CD14-positive monocyte (primary cell): ENCODE data around the gene SPIRE2. TPM values are rescaled to one million over a fixed set of nuclear protein-coding genes. Genes with fewer than 3 reads are reported as not detected.

Source experiments
- DNase-seq, 3 donors: peaks; one replicate each; pipeline ENCODE4 v3.0.0-alpha.2; 2011 to 2022
- H2AFZ ChIP-seq: 2 replicates; pipeline ENCODE4 v1.6.0; 2012; ENCODE audit warnings: mild to moderate bottlenecking, low read depth, low read length, inconsistent platforms; ENCODE audit not compliant: insufficient read depth, poor library complexity, severe bottlenecking
- H3K27ac ChIP-seq, 2 donors: 1 replicate in 1 of 2; 2 replicates in 1 of 2; pipeline ENCODE4 v1.5.1; 2012 to 2013; ENCODE audit warnings: low read length in 2 of 2, control low read depth in 1 of 2, inconsistent platforms in 1 of 2, low read depth in 1 of 2, mild to moderate bottlenecking in 1 of 2
- H3K27me3 ChIP-seq, 2 donors: one replicate each; pipeline versions ENCODE4 v1.6.0 to v1.6.1; 2011 to 2013; ENCODE audit warnings: low read length in 2 of 2; ENCODE audit not compliant: control insufficient read depth in 2 of 2, insufficient read depth in 2 of 2
- H3K36me3 ChIP-seq, 2 donors: replicated peaks in 1 of 2; 1 replicate in 1 of 2; 2 replicates in 1 of 2; pipeline versions ENCODE4 v1.5.1 to v1.6.1; 2012 to 2013; ENCODE audit warnings: low read length in 2 of 2, control low read depth in 1 of 2, inconsistent platforms in 1 of 2, mild to moderate bottlenecking in 1 of 2; ENCODE audit not compliant: insufficient read depth in 2 of 2, control insufficient read depth in 1 of 2
- H3K4me1 ChIP-seq, 2 donors: 1 replicate in 1 of 2; 2 replicates in 1 of 2; pipeline versions ENCODE4 v1.5.1 to v1.6.1; 2012 to 2013; ENCODE audit warnings: low read length in 2 of 2, control low read depth in 1 of 2, inconsistent platforms in 1 of 2, mild to moderate bottlenecking in 1 of 2, moderate library complexity in 1 of 2; ENCODE audit not compliant: insufficient read depth in 2 of 2, control insufficient read depth in 1 of 2
- H3K4me2 ChIP-seq: replicated peaks from 2 replicates; pipeline ENCODE3; 2012; ENCODE audit warnings: low read length, moderate library complexity, mild to moderate bottlenecking; ENCODE audit not compliant: poor library complexity, severe bottlenecking; ENCODE audit errors: extremely low read depth
- H3K4me3 ChIP-seq, 3 experiments: fragments of 200-600 bp in 1 of 3; sonication (generic) in 1 of 3; replicated peaks in 1 of 3; 1 replicate in 2 of 3; 2 replicates in 1 of 3; pipeline ENCODE4 v1.5.1; 2011 to 2013; ENCODE audit warnings: low read length in 3 of 3, mild to moderate bottlenecking in 3 of 3, control low read depth in 2 of 3, low read depth in 2 of 3, inconsistent platforms in 1 of 3, moderate library complexity in 1 of 3
- H3K79me2 ChIP-seq: 2 replicates; pipeline ENCODE4 v1.6.0; 2012; ENCODE audit warnings: mild to moderate bottlenecking, control low read depth, inconsistent platforms, low read length, moderate library complexity; ENCODE audit not compliant: insufficient read depth
- H3K9ac ChIP-seq: 2 replicates; pipeline ENCODE4 v1.6.0; 2017; ENCODE audit warnings: low read length, mild to moderate bottlenecking; ENCODE audit not compliant: insufficient read depth, poor library complexity, severe bottlenecking
- H3K9me3 ChIP-seq, 2 donors: replicated peaks in 1 of 2; 1 replicate in 1 of 2; 2 replicates in 1 of 2; pipeline versions ENCODE4 v1.5.1 to v1.6.1; 2012 to 2013; ENCODE audit warnings: low read length in 2 of 2, control low read depth in 1 of 2; ENCODE audit not compliant: control insufficient read depth in 1 of 2, insufficient read depth in 1 of 2
- H4K20me1 ChIP-seq: 2 replicates; pipeline ENCODE4 v1.6.0; 2012; ENCODE audit warnings: mild to moderate bottlenecking, low read length, control low read depth, moderate library complexity; ENCODE audit not compliant: insufficient read depth
- H3K27ac Mint-ChIP-seq, 7 donors: one replicate each; pipeline ENCODE4 v1.8.0; 2020; ENCODE audit warnings: mild to moderate bottlenecking in 7 of 7, mixed read lengths in 7 of 7, moderate library complexity in 6 of 7, inconsistent platforms in 2 of 7
- H3K27me3 Mint-ChIP-seq, 3 donors: one replicate each; pipeline ENCODE4 v1.8.0; 2021 to 2022; ENCODE audit warnings: low read depth in 3 of 3, mild to moderate bottlenecking in 3 of 3, mixed read lengths in 3 of 3, moderate library complexity in 3 of 3, inconsistent platforms in 1 of 3
- H3K36me3 Mint-ChIP-seq, 2 donors: one replicate each; pipeline ENCODE4 v1.8.0; 2020; ENCODE audit warnings: mixed read lengths in 2 of 2, inconsistent platforms in 1 of 2, mild to moderate bottlenecking in 1 of 2
- H3K4me1 Mint-ChIP-seq: one replicate; pipeline ENCODE4 v1.8.0; 2020; ENCODE audit warnings: mild to moderate bottlenecking, mixed read lengths
- H3K4me3 Mint-ChIP-seq, 2 donors: one replicate each; pipeline ENCODE4 v1.8.0; 2020; ENCODE audit warnings: mild to moderate bottlenecking in 2 of 2, mixed read lengths in 2 of 2, moderate library complexity in 1 of 2
- H3K9me3 Mint-ChIP-seq, 7 donors: one replicate each; pipeline ENCODE4 v1.8.0; 2020 to 2022; ENCODE audit warnings: mixed read lengths in 7 of 7, mild to moderate bottlenecking in 6 of 7, moderate library complexity in 6 of 7, inconsistent platforms in 2 of 7
- CTCF ChIP-seq: fragments of 200-600 bp; IDR thresholded peaks from one replicate; pipeline ENCODE4 v1.8.0; 2022; ENCODE audit warnings: antibody characterized with exemption, mild to moderate bottlenecking
- WGBS: methylation state at CpG from one replicate; pipeline ENCODE4 v1.1.5; 2013; ENCODE audit warnings: missing lambda C conversion rate; ENCODE audit not compliant: insufficient coverage; 5-methylcytosine and 5-hydroxymethylcytosine counted together
- intact Hi-C, 2 donors: fragments of 100-400 bp; cut with micrococcal nuclease; formaldehyde crosslinking; loops; one replicate each; pipeline versions ENCODE4 v1.15.0 to v1.15.1; 2023
- polyA plus RNA-seq, 3 donors: library from polyadenylated mRNA; depleted of rRNA in 1 of 3; unstranded in 2 of 3; stranded (reverse) in 1 of 3; fragments of 300-500 nt in 2 of 3; fragments of >200 nt in 1 of 3; fragmentation: Illumina TruSeq in 2 of 3; gene quantifications; 1 replicate in 2 of 3; 2 replicates in 1 of 3; pipeline ENCODE4 v1.2.3, GENCODE V29; 2012 to 2021

Gene SPIRE2
- polyA plus RNA-seq, 3 donors: 0.09 to 1.2 TPM; not detected in 1

- Histone ChIP-seq H3K27me3 (peaks cover 8 to 27% of the 10 kb centered on the region in 2 donors), H3K4me1 (peaks cover 8 to 13% of the 10 kb centered on the region in 2 donors), H3K36me3 (no peaks in the 10 kb centered on the region), H3K79me2 (no peaks in the 10 kb centered on the region), H4K20me1 (no peaks in the 10 kb centered on the region), H3K9ac (no peak overlapping the region), H3K4me3 (no peak overlapping the region), H3K4me2 (no peak overlapping the region), H3K9me3 (no peaks in the 10 kb centered on the region), H3K27ac (no peak overlapping the region), H2AFZ (no peak overlapping the region)
- Mint-ChIP-seq H3K27ac (no peak overlapping the region), H3K9me3 (peaks cover 0 to 4% (median 0%) of the 10 kb centered on the region in 7 donors), H3K4me1 (peaks cover 7% of the 10 kb centered on the region), H3K36me3 (peaks cover 0 to 2% of the 10 kb centered on the region in 2 donors), H3K27me3 (peaks cover 27 to 42% (median 28%) of the 10 kb centered on the region in 3 donors), H3K4me3 (peak overlapping the region in 1 of 2 donors; percentile 80)
- intact Hi-C loops: no loop called here
- 94% methylated on average over 11 of the region's 26 CpGs for WGBS
- DNase-seq: no peak
- TF ChIP-seq CTCF: no peak
Measured at GRCh38 chr16:89826531-89827382, 1.5 kb upstream of the SPIRE2 start.

- no peak for TF ChIP-seq CTCF
- peak in 1 of 3 donors; percentile 19 for DNase-seq
- Mint-ChIP-seq H3K4me3 (peak overlapping the region; percentile 58 to 80), H3K4me1 (peaks cover 7% of the 10 kb centered on the region), H3K27ac (no peak overlapping the region), H3K9me3 (peaks cover 0 to 4% (median 0%) of the 10 kb centered on the region in 7 donors), H3K27me3 (peaks cover 27 to 44% (median 30%) of the 10 kb centered on the region in 3 donors), H3K36me3 (peaks cover 0 to 2% of the 10 kb centered on the region in 2 donors)
- Histone ChIP-seq H3K79me2 (no peaks in the 10 kb centered on the region), H2AFZ (peak overlapping the region; percentile 23), H3K4me1 (peaks cover 8 to 13% of the 10 kb centered on the region in 2 donors), H3K4me2 (peak overlapping the region; percentile 65), H3K36me3 (no peaks in the 10 kb centered on the region), H3K4me3 (peak overlapping the region in 1 of 3 experiments; percentile 58), H3K27me3 (peaks cover 8 to 27% of the 10 kb centered on the region in 2 donors), H3K27ac (no peak overlapping the region), H4K20me1 (no peaks in the 10 kb centered on the region), H3K9ac (no peak overlapping the region), H3K9me3 (no peaks in the 10 kb centered on the region)
- WGBS: 13% methylated on average over 40 of the region's 43 CpGs
- intact Hi-C loops: no loop called here
Measured at GRCh38 chr16:89827383-89828198, 684 bp upstream of the SPIRE2 start.
